WERI-Rb-1 (cell line): ENCODE results near the gene TIMM22.

Experiments
- DNase-seq: peaks from one replicate; pipeline ENCODE4 v3.0.0-alpha.2; 2020
- H3K27ac ChIP-seq: fragments of 250-450 bp; sonication (Bioruptor Pico); 2 replicates; pipeline ENCODE4 v1.5.1; 2020; ENCODE audit warnings: mild to moderate bottlenecking, moderate library complexity
- H3K27me3 ChIP-seq: fragments of 250-450 bp; sonication (Bioruptor Pico); 2 replicates; pipeline ENCODE4 v1.5.1; 2021; ENCODE audit warnings: mild to moderate bottlenecking, low read depth, moderate library complexity; ENCODE audit not compliant: insufficient read depth, severe bottlenecking
- H3K36me3 ChIP-seq: fragments of 250-450 bp; sonication (Bioruptor Pico); 2 replicates; pipeline ENCODE4 v1.5.1; 2020; ENCODE audit warnings: mild to moderate bottlenecking, moderate library complexity
- H3K4me3 ChIP-seq: 2 replicates; pipeline ENCODE4 v1.5.1; 2011; ENCODE audit warnings: low read depth, mild to moderate bottlenecking, control low read depth, low read length
- H3K9me3 ChIP-seq: fragments of 250-450 bp; sonication (Bioruptor Pico); 2 replicates; pipeline ENCODE4 v1.5.1; 2021; ENCODE audit warnings: mild to moderate bottlenecking, moderate library complexity; ENCODE audit not compliant: severe bottlenecking
- CTCF ChIP-seq: IDR thresholded peaks from 2 replicates; pipeline ENCODE4 v1.5.1; 2011; ENCODE audit warnings: low read depth, mild to moderate bottlenecking, control low read depth, inconsistent platforms, low read length

The TIMM22 gene

GRCh38 chr17:954431-955164 is 42.3 kb upstream of the TIMM22 start:
- no peaks in the 10 kb centered on the region; the same call in 1 of the 2 replicates for H3K36me3 ChIP-seq
- no peaks in the 10 kb centered on the region for H3K9me3 ChIP-seq
- no peak for TF ChIP-seq CTCF
- H3K4me3 ChIP-seq, result no peak overlapping the region
- no peak overlapping the region for H3K27ac ChIP-seq
- no peaks in the 10 kb centered on the region for H3K27me3 ChIP-seq
- no peak for DNase-seq

DNA sequence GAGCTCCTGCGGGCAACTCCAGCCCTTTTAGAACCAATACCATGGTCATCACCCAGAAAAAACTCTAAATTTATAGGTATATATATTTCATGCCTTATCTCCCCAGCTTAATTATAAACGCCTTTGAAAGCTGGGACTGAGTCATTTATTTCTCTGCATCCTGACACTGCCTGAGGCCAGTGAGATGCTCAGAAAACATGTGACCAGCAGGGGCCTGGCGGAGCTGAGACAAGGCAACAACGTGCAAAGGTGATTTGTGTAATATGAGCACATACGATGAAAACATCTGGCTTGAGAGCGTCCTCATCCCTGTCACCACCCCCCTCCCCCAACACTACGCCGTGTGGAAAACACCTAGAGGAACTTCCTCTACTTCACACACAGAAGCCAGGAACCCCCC is 40.0 kb upstream of the TIMM22 start:
- Histone ChIP-seq H3K4me3 (no peak overlapping the region), H3K27me3 (no peaks in the 10 kb centered on the region), H3K27ac (no peak overlapping the region), H3K36me3 (no peaks in the 10 kb centered on the region; the same call in 1 of the 2 replicates), H3K9me3 (no peaks in the 10 kb centered on the region)
- no peak for TF ChIP-seq CTCF
- DNase-seq, result no peak

GRCh38 chr17:957856-958421 is 39.0 kb upstream of the TIMM22 start:
- DNase-seq, result no peak
- H3K27ac ChIP-seq, result no peak overlapping the region
- no peak overlapping the region for H3K4me3 ChIP-seq
- no peaks in the 10 kb centered on the region for H3K27me3 ChIP-seq
- H3K36me3 ChIP-seq, result no peaks in the 10 kb centered on the region; the same call in 1 of the 2 replicates
- H3K9me3 ChIP-seq, result no peaks in the 10 kb centered on the region
- TF ChIP-seq CTCF, result no peak

DNA sequence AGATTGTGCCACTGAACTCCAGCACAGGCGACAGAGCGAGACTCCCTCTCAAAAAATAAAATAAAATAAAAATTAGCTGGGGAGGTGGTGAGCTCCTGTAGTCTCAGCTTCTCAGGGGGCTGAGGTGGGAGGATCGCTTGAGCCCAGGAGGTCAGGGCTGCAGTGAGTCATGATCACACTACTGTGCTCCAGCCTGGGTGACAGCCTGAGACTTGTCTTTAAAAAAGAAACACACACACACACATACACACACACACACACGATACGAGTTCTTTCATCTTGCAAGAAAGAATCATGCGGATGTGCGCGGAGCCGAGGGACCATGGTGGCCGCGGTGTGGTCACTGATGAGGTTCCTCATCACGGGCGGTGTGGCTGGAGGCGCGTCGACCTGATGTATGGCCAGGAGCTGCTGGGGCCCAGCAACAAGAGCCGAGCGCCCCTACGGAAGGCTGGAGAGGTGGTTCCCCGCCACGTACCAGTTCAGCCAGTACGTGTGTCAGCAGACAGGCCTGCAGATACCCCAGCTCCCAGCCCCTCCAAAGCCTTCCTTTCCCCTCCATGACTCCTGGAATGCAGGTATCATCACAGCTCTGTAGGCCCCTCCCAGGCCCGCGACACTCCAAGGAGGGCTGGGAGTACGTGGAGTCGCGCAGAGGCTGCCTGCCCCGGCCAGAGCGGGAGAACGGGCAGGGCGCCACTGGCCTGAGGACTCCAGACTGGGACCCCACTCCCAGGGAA is 38.0 kb upstream of the TIMM22 start:
- H3K36me3 ChIP-seq, result no peaks in the 10 kb centered on the region; the same call in 1 of the 2 replicates
- no peak overlapping the region for H3K4me3 ChIP-seq
- H3K27me3 ChIP-seq, result no peaks in the 10 kb centered on the region
- no peak for DNase-seq
- no peaks in the 10 kb centered on the region for H3K9me3 ChIP-seq
- H3K27ac ChIP-seq, result no peak overlapping the region
- TF ChIP-seq CTCF, result no peak

- Histone ChIP-seq H3K27me3 (no peaks in the 10 kb centered on the region), H3K36me3 (no peaks in the 10 kb centered on the region; the same call in 1 of the 2 replicates), H3K4me3 (no peak overlapping the region), H3K9me3 (no peaks in the 10 kb centered on the region), H3K27ac (no peak overlapping the region)
- DNase-seq, result no peak
- TF ChIP-seq CTCF, result no peak
These were observed 34.8 kb upstream of the TIMM22 start for GRCh38 chr17:962166-962565.
